Tibial nerve (tissue), 4 donors: ENCODE measurements around the gene TNIK.

Source experiments
- EP300 ChIP-seq, 2 donors: sonication (generic); formaldehyde crosslinking; IDR thresholded peaks; one replicate each; pipeline ENCODE4 v1.6.1; 2017; ENCODE audit warnings: antibody characterized with exemption in 2 of 2, mild to moderate bottlenecking in 1 of 2
- TF ChIP-seq, protein P1 (sequence below), 5 experiments: fragments of 200-600 bp in 3 of 5; fragments of 450-650 bp in 2 of 5; sonication (generic) in 3 of 5; IDR thresholded peaks; one replicate each; pipeline ENCODE4 v1.5.1; 2016 to 2019; ENCODE audit warnings: antibody characterized with exemption in 5 of 5, mild to moderate bottlenecking in 3 of 5, moderate library complexity in 2 of 5

GRCh38 chr3:171407759-171408158, 52.4 kb downstream of the TNIK start:
- TF ChIP-seq, protein P1, sequence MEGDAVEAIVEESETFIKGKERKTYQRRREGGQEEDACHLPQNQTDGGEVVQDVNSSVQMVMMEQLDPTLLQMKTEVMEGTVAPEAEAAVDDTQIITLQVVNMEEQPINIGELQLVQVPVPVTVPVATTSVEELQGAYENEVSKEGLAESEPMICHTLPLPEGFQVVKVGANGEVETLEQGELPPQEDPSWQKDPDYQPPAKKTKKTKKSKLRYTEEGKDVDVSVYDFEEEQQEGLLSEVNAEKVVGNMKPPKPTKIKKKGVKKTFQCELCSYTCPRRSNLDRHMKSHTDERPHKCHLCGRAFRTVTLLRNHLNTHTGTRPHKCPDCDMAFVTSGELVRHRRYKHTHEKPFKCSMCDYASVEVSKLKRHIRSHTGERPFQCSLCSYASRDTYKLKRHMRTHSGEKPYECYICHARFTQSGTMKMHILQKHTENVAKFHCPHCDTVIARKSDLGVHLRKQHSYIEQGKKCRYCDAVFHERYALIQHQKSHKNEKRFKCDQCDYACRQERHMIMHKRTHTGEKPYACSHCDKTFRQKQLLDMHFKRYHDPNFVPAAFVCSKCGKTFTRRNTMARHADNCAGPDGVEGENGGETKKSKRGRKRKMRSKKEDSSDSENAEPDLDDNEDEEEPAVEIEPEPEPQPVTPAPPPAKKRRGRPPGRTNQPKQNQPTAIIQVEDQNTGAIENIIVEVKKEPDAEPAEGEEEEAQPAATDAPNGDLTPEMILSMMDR (IDR thresholded peaks at IDR 0.05): no peak
- TF ChIP-seq EP300 (IDR thresholded peaks at IDR 0.05): no peak
